Stimulated activated CD4-positive, alpha-beta T cell treated with anti-CD3 and anti-CD28 coated beads, TNF-alpha, amount 100 ng/mL, for 24 hours (primary cell): ENCODE data around the gene TJP1.
"Not testable (repeated sequence)": the region's sequence is repeated elsewhere in the genome, so short reads cannot be mapped to it uniquely, and the experiment has no call there.

Experiments
- DNase-seq, 3 experiments: peaks; one replicate each; pipeline ENCODE4 v3.0.0-alpha.2; 2020; ENCODE audit warnings: low read depth in 3 of 3

TJP1 gene

DNA sequence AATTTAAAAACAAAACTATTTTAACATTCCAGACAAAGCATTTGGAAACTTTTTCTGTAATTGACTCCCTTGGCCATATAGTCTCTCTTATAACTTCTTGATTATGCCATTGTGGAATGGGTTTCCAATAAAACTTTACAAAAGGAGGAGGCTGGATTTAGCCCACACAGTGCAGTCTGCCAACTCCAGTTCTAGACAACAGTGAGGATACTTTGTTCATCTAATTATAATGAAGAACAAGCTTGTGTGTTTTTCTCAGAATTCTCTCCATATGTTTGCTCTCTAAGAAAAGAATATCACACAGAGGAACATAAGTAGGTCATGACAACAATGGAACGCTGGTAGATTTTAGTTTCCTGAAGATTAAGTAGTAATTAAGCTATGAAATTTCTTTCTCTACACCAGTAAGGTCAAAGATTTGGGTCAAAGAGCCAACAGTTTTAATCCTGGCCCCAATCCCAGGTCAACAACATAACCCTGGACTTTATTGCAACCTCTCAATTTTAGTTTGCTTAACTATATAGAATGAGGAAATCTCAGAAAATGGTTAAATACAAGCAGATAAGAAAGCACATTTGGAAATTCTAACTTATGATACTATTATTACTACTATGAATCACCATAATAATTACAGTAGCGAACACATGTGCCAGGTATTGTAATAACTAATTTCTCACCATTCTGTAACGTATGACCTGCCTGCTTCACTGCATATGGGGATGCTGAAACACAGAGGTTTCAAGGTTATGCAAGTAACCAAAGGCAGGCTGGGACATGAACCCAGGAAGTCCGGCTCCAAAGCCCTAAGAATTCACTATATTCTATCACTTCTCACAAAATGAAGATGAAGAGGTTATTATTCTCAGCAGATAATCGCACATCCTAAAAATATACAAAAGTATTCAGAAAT lies 65.7 kb downstream of the TJP1 start:
- DNase-seq: no peak

DNA sequence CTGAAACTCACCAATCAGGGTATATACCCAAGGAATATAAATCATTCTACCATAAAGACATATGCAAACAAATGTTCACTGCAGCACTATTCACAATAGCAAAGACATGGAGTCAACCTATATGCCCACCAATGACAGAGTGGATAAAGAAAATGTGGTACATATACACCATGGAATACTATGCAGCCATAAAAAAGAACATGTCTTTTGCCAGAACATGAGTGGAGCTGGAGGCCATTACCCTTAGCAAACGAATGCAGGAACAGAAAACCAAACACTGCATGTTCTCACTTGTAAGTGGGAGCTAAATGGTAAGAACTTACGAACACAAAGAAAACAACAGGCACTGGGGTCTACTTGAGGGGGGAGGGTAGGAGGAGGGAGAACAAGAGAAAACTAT lies 68.3 kb downstream of the TJP1 start:
- DNase-seq: not testable (repeated sequence)

DNA sequence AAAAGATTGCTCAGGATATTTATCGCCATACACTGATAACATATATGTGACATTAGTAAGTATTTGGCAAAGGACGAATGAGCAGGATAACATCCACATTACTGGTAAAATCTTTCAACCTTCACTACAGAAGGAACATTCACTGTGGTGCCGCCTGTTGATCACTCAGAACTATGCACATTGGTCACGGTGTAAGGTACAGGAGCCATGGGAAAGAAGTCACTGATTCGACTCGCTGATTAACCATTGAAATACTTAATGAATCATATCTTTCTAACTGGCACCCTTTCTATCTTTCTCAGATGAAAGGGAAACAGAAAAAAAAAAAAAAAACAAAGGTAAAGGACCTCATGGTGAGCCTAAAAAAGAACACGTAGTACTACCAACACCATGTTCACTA lies 68.8 kb downstream of the TJP1 start:
- DNase-seq: no peak

DNA sequence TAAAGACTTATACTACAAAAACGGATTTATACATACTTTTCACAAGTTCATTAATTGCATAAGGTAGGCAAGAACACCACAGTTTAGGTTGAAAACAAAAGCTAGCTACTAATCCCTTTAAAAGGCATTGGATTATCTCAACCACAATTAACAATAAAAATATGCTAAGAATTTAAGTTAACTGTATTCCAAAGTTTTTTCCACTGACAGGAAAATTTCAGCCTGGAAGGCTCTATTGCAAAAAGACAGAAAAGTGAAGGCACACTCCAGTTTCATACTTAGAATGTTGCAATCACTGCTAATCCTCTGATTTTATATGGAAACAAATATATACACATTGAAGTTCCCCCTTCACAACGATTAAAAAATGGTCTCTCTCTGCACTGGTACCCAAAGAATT lies 71.5 kb downstream of the TJP1 start:
- no peak for DNase-seq

DNA sequence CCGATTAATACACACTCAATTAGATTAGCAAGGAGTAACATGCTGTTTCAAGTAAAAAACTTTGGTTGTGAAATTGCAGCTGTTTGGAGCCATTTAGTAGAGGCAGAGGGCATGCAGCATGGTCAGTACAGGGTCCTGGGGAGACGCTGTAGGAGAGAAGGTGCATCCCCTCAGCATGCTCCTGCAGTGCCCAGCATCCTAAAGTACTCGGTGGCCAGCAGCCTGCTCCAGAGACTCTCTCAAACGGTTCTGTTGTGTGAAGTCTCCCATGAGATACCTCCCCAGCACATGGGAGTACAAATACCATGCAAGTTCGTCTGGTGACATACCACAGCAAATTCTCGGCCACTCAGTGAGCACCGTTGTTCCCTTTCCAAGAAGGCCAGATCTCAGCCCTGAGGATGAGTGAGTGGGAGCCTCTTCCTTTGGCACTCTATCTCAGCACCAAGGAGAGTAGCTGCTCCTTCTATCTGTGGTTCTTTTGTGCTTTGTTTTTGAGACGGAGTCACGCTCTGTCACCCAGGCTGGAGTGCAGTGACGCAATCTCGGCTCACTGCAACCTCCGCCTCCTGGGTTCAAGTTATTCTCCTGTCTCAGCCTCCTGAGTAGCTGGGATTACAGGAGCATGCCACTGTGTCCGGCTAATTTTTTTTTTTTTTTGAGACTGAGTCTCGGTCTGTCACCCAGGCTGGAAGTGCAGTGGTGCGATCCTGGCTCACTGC lies 72.7 kb downstream of the TJP1 start:
- DNase-seq: no peak

DNA sequence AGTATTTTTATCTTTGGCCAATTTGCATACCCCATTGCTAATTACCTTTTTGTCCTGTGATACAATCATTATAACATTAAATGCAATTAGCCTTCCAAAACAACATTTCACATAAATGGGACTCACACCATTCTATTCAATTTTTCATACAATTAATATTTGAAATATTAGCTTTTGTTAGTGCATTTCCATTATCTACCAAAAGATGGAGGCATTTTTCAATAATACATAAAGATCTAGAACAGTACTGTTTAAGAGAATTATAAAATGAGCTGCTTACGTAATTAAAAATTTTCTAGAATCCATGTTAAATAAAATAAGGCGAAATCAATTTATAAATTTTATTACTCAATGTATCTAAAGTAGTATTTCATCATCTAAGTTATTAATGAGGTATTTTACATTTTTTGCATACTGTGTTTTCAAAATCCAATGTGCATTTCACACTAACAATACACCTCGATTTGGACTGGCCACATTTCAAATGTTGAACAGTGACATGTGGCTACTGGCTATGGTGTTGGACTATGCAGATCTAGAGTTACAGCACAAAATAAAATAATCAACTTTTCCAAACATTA lies 74.3 kb downstream of the TJP1 start:
- DNase-seq: no peak

DNA sequence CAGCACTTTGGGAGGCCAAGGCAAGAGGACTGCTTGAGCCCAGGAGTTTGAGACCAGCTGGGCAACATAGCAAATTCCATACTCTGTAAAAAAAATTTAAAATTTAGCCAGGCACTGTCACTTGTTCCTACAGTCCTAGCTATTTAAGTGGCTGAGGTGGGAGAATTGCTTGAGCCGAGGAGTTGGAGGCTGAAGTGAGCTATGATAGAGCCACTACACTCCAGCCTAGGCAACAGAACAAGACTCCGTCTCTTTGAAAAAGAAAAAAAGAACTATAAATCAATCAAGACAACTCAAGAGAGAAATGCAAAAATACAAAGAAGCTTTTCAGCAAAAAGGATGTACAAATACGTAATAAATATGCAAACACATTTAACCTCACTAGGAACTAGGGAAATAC lies 78.8 kb downstream of the TJP1 start:
- DNase-seq: no peak

DNA sequence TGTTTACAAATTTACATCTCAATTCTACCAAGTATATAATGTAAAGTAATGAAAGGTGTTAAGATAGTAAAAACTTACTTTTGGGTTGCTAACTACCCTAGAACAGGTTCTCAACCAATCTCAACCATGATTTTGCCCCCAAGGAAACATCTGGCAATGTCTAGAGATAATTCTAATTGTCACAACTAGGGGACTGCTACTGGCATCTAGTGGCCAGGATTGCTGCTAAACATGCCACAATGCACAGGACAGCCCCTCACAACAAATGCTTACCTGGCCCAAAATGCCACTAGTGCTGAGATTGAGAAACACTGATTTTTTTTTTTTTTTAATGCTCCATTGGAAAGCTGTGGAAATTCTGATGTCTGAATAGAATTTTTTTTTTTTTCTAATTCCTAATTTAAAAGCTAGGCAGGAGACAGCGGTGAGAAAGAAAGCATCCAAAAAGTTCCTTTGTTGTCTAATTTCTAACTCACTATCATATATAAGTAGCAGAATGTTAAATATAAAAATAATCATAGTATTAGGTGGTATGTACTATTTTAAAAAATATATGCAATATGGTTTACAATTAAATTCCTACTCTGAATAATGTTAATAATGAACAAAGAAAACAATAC lies 81.5 kb downstream of the TJP1 start:
- no peak for DNase-seq

DNA sequence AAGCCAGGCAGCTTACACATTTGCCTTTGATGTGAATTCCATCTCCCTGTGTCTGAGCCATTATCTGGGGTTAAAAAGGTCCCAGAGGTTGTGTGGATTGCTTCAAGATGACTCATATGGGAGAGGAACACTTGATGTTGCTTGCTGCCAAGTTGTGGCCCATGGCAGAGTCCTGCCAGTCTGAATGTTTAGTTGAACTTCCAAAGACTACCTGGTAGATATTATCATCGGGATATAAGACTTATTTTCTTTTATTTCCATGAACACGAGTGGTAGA lies 85.6 kb downstream of the TJP1 start:
- DNase-seq: no peak

DNA sequence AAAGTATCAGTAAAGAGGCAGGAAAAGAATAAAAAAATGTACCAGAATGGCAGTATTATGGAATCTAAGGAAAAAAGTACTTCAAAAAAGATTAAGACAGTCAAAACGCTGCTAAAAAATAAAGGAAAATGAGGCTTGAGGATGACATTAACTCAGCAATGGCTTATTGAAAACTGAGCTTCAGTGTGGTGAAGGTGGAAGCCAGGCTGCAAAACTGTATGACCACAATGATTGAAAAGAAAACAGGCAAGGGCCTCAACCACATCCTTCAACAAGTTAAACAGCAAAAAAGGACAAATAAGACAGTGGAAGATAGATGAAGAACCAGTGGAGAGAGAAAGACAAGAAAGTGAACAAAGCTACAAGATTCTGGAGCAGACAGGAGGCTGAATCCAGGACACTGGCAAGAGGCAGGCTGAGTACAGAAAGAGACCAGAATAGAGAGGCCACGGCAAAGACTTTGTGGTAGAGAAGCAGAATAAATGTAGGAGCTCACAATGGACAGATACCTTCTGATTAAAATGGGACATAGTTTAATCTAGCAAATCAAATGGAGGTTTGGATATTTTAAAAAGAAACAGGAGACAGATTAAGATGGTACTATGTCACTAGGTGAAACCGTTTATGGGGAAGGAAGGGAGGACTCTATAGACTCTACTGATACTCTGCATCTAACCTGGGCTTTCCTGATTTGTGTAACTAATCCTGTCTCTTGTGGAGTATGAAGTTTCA lies 86.1 kb downstream of the TJP1 start:
- DNase-seq: no peak

DNA sequence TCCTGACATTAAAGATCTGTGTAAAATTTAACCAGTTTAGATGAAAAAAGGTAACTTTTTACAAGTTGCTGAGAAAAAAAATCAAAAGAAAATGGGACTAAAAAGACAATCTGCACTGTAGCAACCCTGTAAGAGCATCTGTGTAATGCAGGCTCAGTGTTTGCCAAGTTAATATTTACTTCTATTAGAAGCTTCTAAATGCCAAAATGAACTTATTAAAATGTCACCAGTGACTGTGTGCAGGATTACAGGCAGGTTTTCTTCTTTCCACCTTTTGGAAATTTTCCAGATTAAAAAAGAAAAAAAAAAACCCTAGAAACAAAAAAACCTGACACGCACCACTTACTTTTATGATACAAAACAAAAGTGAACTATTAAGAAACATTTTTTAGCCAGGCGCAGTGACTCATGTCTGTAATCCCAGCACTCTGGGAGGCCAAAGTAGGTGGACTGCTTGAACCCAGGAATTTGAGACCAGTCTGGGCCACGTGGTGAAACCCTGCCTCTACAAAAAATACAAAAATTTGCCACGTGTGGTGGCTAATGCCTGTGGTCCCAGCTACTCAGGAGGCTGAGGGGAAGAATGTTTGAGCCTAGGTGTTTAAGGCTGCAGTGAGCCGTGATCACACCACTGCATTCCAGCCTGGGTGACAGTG lies 87.2 kb downstream of the TJP1 start:
- DNase-seq: no peak

DNA sequence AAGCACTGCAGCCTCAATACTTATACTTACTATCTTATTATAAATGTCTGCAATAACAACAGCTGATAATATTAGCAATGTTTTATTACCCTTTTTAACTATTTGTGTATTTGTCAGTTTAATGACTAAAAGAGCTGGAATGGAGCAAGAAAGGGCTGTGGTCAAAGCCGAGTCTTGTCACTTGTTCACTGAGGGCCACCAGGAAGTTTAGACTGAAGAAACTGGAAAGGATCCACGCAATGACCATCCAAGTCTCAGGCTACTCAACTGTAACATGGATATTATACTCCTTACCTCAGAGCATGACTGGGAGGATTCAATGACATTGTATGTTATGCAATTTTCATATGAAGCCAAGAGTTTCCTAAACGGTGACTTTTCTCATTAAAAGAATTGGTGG lies 90.4 kb downstream of the TJP1 start:
- DNase-seq: no peak

DNA sequence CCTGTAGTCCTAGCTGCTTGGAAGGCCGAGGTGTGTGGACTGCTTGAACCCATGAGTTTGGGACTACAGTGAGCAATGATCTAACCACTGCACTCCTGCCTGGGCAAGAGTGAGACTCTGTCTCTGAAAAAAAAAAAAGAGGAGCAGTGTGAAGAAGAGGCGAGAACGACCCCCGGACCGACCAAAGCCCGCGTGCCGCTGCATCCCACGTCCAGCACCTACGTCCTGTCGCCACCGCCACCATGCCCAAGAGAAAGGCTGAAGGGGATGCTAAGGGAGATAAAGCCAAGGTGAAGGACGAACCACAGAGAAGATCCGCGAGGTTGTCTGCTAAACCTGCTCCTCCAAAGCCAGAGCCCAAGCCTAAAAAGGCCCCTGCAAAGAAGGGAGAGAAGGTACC lies 91.8 kb downstream of the TJP1 start:
- not testable (repeated sequence) for DNase-seq

DNA sequence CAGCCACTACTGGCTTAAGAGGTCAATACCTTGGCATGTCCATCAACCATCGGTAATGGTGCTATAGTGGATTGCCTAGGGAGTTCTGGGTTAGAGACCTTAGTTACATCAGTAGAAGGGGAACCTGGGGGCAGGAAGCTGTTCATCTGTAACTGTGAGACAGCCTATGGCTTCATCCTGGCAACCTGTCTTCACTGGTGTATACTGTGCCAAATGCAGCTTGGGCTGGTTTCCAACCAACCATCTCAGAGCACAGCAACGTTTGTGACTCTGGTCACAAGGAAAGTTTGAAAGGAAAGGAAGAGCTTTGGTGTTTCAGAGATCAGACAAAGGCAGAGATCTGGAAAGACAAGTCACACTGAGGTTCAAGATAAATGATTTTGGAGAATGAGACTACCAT lies 93.8 kb downstream of the TJP1 start:
- no peak for DNase-seq

DNA sequence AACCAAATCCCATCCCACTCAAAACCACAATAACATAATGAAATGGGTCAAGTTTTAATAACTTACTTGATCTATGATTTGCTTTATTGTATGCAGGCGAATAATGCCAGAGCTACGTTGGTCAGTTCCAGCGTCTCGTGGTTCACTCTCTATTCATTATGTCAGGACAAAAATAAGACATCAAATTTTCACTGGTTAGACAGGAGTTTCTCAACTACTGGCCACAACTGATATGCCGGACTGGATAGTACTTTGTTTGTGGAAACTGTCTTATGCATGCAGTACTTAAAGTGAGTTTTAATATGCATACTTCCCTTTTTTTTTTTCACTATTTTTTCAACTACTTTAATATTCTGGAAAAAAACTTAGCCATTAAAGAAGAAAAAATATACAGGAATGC lies 94.4 kb downstream of the TJP1 start:
- no peak for DNase-seq

DNA sequence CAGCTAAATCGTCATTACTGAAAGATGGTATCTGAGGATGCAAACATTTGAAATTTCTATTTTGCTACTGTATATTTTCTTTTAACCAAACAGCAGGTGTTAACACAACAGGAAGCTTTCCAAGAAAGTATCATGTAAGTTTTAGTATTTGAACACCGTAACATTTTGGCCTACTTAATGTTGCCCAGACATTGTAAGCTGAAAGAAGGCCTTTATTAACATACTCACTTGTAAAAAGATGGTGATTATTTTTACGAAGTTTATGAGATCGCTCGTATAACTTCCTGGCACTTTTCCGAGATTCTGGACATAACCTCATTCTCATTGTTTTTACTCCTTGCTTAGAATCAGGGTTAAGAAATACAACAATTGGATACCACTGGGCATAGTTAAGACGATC lies 95.7 kb downstream of the TJP1 start:
- DNase-seq: no peak

DNA sequence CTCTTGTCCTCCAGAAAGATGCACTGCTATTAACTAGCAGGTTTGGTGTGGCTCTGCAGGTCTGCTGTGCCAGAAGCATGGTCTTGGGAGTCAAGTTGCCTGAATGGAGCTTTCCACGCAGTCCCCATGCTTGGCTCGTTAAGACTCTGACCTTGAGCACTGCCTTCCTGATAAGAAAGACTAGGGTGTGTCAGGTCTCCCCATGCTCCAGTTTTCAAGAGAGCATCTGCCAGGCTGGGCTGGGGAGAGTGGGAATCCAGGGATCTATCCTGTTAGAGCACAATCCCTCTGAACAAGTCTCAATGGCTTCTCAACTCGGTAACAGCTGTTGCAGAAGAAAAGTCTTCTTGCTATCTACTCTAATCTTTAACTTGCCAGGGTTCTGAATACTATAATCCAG lies 98.2 kb downstream of the TJP1 start:
- no peak for DNase-seq

DNA sequence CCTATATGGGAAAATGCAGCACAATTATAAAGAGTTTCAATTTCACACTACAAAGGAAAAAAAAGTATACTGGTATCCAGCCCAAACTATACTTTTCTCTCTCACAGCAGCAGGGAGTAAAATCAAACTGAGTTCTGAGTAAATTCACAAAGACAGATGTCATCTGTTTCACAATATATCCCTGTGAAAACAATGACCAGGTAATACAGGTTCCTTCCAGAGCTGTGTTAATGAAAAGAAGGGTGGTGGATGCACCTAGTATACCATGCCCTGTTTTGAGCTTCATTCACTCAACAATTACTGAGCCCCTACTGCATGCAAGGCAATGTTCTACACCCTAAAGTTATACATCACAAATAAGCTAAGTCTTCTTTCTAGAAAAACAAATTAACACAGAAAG lies 108.5 kb downstream of the TJP1 start:
- no peak for DNase-seq

DNA sequence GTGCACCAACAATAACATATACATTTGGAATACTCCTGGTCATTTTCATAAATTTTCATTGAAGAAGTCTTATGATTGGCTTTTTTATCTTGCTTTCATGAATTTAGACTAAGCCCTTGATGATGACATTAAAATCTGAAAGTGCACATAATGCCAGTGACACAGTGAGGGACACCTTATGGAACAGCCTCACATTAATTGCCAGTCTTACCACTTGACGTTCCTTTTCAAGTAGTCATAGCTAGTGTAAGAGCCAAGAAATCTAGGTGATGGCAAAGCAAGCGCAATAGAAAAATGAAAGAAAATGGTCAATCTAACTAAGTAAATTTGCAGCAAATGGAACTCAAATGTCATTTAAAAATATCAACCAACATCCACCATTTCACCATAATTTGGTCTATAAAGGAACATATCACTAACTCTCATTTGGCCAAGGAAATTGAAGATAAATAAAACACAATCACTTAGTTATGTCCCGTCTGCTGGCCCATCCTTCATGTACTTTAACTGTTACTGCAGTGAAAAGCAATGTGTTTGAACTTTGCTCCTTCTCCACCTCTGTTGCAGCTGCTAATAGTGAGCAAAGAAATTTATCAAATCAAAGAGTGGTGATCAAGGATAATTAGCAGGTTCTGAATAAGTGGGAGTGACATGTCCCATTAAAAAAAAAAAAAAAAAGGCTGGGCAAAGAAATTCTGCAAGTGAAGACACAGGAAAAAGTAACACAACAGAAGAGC lies 110.0 kb downstream of the TJP1 start:
- DNase-seq: no peak

DNA sequence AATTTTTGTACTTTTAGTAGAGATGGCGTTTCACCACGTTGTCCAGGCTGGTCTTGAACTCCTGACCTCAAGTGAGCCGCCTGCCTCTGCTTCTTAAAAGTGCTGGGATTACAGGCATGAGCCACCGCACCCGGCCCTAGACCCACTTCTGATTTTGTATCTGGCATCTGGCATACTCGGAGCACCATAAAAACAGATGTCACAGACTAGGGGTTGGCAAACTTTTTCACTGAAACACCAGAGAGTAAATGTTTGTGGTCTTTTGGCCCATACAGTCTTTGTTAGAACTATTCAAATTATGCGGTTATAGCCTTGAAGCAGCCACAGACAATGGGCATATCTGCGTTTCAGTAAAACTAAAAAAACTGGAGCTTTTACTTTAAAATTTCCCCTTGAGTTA lies 110.7 kb downstream of the TJP1 start:
- DNase-seq: no peak

DNA sequence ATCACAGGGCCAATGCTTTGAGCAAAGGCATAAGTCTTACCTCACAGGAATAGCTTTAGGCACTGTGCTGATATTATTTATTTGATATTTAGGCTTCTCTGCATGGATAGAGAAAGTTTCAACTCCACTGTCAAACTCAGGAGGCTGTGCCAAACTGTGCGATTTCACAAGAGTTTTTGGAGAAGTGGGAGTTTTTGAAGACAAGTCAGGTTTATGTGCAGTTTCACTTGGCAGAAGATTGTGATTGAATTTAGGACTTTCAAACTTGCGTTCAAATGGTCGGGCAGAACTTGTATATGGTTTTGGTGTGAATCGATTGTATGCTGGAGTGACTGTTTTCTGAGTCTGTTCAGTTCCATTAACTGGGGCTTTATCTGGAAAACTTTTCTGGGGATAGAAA lies 113.7 kb downstream of the TJP1 start:
- DNase-seq: no peak
